Cardiac fibroblast (primary cell): ENCODE data around the gene DET1.
"Not testable (repeated sequence)": the region's sequence is repeated elsewhere in the genome, so short reads cannot be mapped to it uniquely, and the experiment has no call there.

Experiments used
- DNase-seq, 2 donors: peaks; one replicate each; pipeline versions ENCODE4 v3.0.0 to v3.0.0-alpha.2; 2010; ENCODE audit warnings: low read depth in 2 of 2
- H3K4me3 ChIP-seq, 2 donors: replicated peaks in 1 of 2; 1 replicate in 1 of 2; 2 replicates in 1 of 2; pipeline ENCODE4 v1.5.1; 2011; ENCODE audit warnings: low read depth in 2 of 2, low read length in 2 of 2, mild to moderate bottlenecking in 2 of 2, moderate library complexity in 1 of 2
- TF ChIP-seq, protein P1 (sequence below): IDR thresholded peaks from one replicate; pipeline ENCODE4 v1.5.1; 2011; ENCODE audit warnings: low read depth, mild to moderate bottlenecking, low read length, inconsistent platforms

The DET1 gene

DNA sequence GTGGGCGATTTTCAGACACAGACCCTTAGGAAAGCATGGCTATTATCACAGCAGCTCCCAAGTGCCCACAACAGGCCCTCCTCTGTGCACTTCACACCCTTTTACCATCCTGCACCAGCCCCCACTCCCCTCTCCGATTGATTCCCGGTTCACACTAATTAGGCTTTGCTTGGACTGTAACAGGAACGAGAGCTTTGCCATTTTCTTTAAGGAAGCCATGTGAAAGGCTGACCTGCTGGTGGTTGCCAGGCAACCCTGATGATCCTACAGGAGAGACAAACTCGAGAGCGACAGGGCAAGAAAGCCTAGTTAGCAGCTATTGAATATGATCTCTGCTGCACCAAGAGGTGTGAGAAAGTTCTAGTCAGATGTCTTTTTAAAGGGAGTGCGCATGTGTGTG lies 28.2 kb upstream of the DET1 start:
- DNase-seq, result no peak
- TF ChIP-seq, protein P1, sequence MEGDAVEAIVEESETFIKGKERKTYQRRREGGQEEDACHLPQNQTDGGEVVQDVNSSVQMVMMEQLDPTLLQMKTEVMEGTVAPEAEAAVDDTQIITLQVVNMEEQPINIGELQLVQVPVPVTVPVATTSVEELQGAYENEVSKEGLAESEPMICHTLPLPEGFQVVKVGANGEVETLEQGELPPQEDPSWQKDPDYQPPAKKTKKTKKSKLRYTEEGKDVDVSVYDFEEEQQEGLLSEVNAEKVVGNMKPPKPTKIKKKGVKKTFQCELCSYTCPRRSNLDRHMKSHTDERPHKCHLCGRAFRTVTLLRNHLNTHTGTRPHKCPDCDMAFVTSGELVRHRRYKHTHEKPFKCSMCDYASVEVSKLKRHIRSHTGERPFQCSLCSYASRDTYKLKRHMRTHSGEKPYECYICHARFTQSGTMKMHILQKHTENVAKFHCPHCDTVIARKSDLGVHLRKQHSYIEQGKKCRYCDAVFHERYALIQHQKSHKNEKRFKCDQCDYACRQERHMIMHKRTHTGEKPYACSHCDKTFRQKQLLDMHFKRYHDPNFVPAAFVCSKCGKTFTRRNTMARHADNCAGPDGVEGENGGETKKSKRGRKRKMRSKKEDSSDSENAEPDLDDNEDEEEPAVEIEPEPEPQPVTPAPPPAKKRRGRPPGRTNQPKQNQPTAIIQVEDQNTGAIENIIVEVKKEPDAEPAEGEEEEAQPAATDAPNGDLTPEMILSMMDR, result no peak
- no peak overlapping the region for H3K4me3 ChIP-seq

DNA sequence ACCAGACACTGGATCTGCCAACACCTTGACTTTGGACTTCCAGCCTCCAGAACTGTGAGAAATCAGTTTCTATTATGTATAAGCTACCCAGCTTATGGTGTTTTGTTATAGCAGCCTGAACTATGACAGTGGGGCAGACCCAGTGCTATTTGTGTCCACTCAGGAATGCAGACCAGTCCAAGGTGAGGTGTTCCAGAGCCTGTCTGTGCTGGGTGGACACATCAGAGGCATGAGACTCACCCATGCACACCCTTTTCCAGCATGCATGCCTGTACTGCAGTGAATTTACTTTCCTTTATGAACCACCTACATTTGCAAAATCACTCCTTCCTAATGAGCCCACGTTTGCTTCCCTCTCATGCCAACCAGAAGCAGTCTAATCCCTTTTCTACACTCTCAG lies 27.6 kb upstream of the DET1 start:
- no peak for DNase-seq
- no peak overlapping the region for H3K4me3 ChIP-seq
- TF ChIP-seq, protein P1, result no peak

DNA sequence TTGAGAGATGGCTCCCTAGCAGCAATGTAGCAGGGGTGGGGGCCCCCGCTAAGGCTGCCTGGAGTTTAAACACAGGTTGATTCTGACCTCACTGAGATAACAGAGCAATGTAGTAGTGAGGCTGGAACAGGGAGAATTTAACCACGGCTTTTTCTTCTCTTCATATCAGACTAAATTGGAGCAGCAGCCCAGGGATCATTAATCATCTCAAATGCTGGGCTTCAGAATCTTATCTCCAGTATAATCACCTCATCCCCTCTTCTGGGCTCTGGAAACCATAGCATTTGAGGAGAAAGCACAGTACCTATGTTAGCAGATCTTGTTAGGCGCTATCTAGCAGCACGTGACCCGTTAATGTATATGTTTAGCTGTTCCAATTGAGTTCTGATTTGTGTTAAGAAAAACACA lies 25.4 kb upstream of the DET1 start:
- TF ChIP-seq, protein P1, result no peak
- DNase-seq, result no peak
- H3K4me3 ChIP-seq, result no peak overlapping the region

DNA sequence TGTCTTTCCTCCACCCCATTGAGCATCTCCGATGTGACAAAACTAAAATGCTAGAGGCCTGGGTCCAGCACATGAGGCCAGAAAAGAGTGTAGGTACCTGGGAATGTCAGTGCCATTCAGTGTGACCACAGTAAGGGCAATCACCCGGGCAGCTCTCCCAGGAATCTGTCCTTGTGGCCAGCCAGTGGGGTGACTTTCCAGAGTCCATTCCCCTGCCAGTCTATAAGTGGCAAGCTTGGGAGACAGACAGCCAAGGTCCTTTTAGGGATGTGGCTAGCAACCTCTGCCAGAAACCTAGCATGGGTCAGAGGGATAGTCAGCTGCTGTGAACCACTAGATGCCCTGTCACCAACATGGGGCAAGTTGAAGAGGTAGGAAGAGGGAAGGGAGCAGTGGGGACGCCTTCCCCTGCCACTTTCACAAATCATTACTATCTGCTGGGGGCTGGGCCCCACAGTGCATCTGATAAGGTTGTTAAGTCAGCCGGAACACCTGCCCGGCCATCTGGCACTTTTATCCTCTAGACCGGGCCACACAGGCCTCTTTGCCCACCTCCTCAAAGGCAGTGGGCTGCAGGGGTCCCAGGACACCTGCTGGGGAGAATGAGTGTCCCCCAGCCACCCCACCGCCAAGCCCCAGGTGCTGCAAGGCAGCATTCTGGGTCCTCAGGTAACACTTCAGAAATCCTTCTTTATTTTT lies 24.8 kb upstream of the DET1 start:
- TF ChIP-seq, protein P1, result no peak
- no peak overlapping the region for H3K4me3 ChIP-seq
- DNase-seq, result no peak

DNA sequence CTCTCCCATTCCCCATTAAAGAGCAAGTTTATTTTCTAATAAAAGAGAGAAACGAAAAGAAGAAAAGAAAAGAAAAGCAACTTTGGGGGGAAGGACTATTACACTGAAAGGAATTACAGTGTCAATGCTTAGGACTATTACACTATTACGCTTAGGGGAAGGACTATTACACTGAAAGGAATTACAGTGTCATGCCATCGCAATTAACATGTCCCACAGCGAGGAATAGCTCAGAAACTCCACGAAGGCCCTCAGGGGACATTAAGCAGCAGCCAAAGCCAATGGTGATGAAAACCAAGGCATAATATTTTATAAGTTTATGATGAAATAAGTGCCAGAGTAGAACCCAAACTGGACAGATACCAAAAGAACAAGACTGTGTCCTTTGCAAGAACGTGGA lies 22.1 kb upstream of the DET1 start:
- no peak overlapping the region for H3K4me3 ChIP-seq
- TF ChIP-seq, protein P1, result no peak
- no peak for DNase-seq

DNA sequence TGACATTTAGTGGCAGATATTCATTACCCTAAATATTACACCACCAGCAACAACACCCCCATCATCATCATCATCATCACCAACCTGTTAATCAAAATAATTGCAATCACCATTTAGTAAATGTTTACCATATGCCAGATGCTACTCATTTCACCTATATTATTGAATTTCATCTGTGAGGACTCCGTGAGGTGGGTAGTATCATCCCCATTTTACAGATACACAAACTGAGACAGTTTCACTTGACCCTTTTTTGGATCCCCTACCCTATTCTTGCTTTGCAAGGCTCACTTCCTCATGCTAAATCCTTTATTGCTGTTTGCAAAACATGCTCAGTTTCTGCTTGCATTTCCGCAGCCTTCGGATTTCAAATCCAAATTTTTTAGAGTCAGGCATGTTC lies 18.3 kb upstream of the DET1 start:
- no peak overlapping the region for H3K4me3 ChIP-seq
- TF ChIP-seq, protein P1, result no peak
- DNase-seq, result no peak

DNA sequence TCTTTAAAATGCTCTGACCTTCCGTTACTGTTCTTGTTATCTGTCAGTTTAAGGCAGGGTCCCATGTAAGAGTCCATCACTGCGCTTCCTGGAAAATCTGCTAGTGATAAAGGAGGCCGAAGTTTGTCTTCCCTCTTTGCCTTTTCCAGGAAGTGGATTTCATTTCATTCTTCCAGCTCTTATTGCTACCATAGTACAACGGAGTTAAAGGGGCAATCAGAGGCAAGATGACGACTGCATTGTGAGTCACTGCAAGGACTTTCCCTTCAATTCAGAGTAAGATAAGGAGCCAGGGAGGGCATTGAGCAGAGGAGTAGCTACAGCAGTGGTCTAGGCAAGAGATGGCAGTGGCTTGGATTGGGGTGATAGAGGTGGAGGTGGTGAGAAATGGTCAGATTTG lies 17.2 kb upstream of the DET1 start:
- no peak overlapping the region for H3K4me3 ChIP-seq
- TF ChIP-seq, protein P1, result no peak
- peak; percentile 22 to 35 for DNase-seq

DNA sequence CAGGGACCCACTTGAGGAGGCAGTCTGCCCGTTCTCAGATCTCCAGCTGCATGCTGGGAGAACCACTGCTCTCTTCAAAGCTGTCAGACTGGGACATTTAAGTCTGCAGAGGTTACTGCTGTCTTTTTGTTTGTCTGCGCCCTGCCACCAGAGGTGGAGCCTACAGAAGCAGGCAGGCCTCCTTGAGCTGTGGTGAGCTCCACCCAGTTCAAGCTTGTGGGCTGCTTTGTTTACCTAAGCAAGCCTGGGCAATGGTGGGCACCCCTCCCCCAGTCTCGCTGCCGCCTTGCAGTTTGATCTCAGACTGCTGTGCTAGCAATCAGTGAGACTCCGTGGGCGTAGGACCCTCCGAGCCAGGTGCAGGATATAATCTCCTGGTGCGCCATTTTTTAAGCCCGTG lies 13.1 kb upstream of the DET1 start:
- DNase-seq, H3K4me3 ChIP-seq: not testable (repeated sequence)

DNA sequence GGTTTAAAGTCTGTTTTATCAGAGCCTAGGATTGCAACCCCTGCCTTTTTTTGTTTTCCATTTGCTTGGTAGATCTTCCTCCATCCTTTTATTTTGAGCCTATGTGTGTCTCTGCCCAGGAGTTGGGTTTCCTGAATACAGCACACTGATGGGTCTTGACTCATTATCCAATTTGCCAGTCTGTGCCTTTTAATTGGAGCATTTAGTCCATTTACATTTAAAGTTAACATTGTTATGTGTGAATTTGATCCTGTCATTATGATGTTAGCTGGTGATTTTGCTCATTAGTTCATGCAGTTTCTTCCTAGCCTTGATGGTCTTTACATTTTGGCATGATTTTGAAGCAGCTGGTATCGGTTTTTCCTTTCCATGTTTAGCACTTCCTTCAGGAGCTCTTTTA lies 11.5 kb upstream of the DET1 start:
- not testable (repeated sequence) for H3K4me3 ChIP-seq, DNase-seq

DNA sequence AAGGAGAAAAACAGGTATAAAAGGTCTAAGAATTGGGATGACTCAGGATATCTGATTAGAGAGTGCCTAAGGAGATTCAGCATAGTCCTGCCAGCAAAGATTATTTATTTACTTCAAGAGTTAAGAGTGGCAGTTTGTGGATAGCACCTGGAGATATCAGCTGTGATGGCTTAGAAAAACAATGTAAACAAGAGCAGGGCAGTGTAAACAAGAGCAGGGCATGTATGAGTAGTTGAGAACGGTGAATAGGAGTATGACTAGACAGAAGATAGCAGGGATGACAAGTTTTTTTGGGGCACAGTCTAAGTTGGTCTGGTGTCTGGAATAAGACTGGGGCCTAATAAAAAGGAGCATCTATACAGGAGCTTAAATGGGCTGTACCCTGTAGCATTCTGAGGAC lies 1.5 kb upstream of the DET1 start:
- not testable (repeated sequence) for H3K4me3 ChIP-seq, DNase-seq
